ENCODE data around the gene FXN.
A peak's percentile ranks its signal among the peaks of the same experiment; 100 is the strongest.

FXN gene

GRCh38 chr9:69143291-69143690 is 107.7 kb downstream of the FXN start:
- Histone ChIP-seq H3K9me3 (ENCODE audit: severe bottlenecking) (no peaks in the 10 kb centered on the region), H3K27ac (no peak overlapping the region), H3K36me3 (no peaks in the 10 kb centered on the region), H3K27me3 (ENCODE audit: insufficient read depth, low read depth, severe bottlenecking) (no peaks in the 10 kb centered on the region), H3K4me3 (ENCODE audit: low read depth, low read length) (no peak overlapping the region)
- DNase-seq, result no peak
- no peak for TF ChIP-seq CTCF (IDR thresholded peaks at IDR 0.05; ENCODE audit: low read depth, low read length)

GRCh38 chr9:69145144-69145715 is 109.7 kb downstream of the FXN start:
- Histone ChIP-seq H3K9me3 (ENCODE audit: severe bottlenecking) (no peaks in the 10 kb centered on the region), H3K27me3 (ENCODE audit: insufficient read depth, low read depth, severe bottlenecking) (no peaks in the 10 kb centered on the region), H3K27ac (peak overlapping the region; percentile 4), H3K4me3 (ENCODE audit: low read depth, low read length) (peak overlapping the region; percentile 29), H3K36me3 (no peaks in the 10 kb centered on the region)
- no peak for TF ChIP-seq CTCF (IDR thresholded peaks at IDR 0.05; ENCODE audit: low read depth, low read length)
- DNase-seq, result peak; percentile 56

DNA sequence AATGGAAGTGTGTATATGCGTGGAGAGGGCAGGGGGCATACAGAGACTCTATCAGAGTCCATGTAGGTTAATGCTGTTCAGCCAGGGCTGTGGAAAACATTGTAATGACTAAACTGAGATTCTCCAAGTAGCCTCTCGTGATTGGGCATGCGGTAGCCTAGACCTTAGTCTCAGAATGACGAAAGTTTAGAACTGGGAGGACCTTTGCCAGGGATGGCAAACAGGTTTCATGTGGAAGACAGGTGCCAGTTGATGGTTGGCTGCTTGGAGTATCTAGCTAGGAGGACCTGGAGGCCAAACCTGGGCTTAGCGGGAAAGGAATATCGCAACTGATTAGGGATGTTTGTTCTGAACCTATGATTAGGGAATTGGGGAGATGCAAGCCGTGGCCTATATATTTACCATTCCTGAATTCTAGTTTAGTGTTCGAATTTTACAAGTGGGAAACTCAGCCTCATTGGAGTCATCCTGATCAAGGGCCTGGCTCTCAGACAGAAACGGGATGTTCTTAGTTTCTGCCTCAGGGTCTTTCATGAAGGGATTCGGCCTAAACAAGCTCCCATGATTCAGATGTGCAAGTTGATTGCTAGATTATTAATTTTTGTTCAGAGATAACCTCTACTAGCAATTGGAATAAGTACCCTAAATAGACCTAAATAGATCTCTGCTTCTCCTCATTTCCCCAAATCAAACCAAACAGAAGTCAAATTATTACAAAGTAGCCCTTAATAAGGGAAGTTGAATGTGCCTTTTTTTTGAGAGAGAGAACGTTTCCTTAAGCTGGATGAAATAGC is 111.7 kb downstream of the FXN start:
- H3K36me3 ChIP-seq, result no peaks in the 10 kb centered on the region
- DNase-seq, result no peak
- H3K4me3 ChIP-seq (ENCODE audit: low read depth, low read length), result no peak overlapping the region
- H3K9me3 ChIP-seq (ENCODE audit: severe bottlenecking), result no peaks in the 10 kb centered on the region
- TF ChIP-seq CTCF (IDR thresholded peaks at IDR 0.05; ENCODE audit: low read depth, low read length), result no peak
- no peak overlapping the region for H3K27ac ChIP-seq
- no peaks in the 10 kb centered on the region for H3K27me3 ChIP-seq (ENCODE audit: insufficient read depth, low read depth, severe bottlenecking)

DNA sequence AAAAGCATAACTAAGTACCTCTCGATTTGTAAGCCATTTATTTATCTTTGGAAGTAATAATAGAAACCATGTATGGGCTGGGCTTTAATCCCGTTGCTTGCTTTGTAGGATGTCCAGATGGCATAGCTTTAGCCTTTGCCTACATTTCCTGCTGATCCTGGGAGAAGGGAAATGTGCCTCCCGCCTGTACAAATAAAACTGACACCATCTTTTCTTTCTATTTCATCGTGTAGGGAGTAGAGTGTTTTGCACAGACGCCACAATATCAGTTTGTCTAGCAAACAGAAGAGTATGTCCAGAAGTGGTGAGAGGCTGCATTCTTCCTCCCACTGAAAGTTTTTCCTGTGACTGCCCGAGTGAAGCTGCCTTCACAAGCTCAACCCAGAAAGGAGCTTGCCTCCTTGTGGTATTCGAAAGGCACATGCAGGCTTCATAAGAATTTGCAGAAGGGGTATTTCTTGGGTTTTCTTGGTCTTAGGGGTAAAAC is 113.8 kb downstream of the FXN start:
- H3K4me3 ChIP-seq (ENCODE audit: low read depth, low read length), result peak overlapping the region; percentile 24
- peak; percentile 53 for DNase-seq
- no peaks in the 10 kb centered on the region for H3K36me3 ChIP-seq
- H3K27me3 ChIP-seq (ENCODE audit: insufficient read depth, low read depth, severe bottlenecking), result no peaks in the 10 kb centered on the region
- H3K27ac ChIP-seq, result peak overlapping the region; percentile 87
- H3K9me3 ChIP-seq (ENCODE audit: severe bottlenecking), result no peaks in the 10 kb centered on the region
- 0 out of 2 replicates have a peak, but pooled peaks have one; percentile 33 for TF ChIP-seq CTCF (IDR thresholded peaks at IDR 0.05; ENCODE audit: low read depth, low read length)
